ENCODE data around the gene CDH16. TPM values are rescaled to one million over a fixed set of nuclear protein-coding genes. Genes with fewer than 3 reads are reported as not detected.

The CDH16 gene
- total and polyA plus RNA-seq, 2 of the 13 experiments (the other 11 are each of a cell fraction or from before 2014, with no cell fraction given) = 2.7 to 3.9 TPM

GRCh38 chr16:66934138-66934838 lies 15.6 kb upstream of the CDH16 start, which contains the start of gene CIAO2B (continued):
- TF ChIP-seq PRDM4 (CRISPR knock-in tag; IDR thresholded peaks at IDR 0.05; ENCODE audit: borderline replicate concordance) = no peak
- peak; percentile 72; the same call in 1 of the 2 replicates for TF ChIP-seq PRDM10 (CRISPR knock-in tag; IDR thresholded peaks at IDR 0.05; ENCODE audit: low read depth)
- TF ChIP-seq SMAD9 (CRISPR knock-in tag; IDR thresholded peaks at IDR 0.05) = no peak
- 0 out of 2 replicates have a peak, but pooled peaks have one; percentile 64 for TF ChIP-seq ZNF570 (CRISPR knock-in tag; IDR thresholded peaks at IDR 0.05; ENCODE audit: borderline replicate concordance)
- TF ChIP-seq ZNF337 (CRISPR knock-in tag; IDR thresholded peaks at IDR 0.05; ENCODE audit: borderline replicate concordance, low read depth) = no peak
- TF ChIP-seq ELF3 (CRISPR knock-in tag; IDR thresholded peaks at IDR 0.05) = peak; percentile 84
- peak; percentile 68; the same call in 1 of the 2 replicates for TF ChIP-seq ZNF124 (CRISPR knock-in tag; IDR thresholded peaks at IDR 0.05)
- TF ChIP-seq SNAPC4 (CRISPR knock-in tag; IDR thresholded peaks at IDR 0.05) = peak; percentile 86
- peak; percentile 74; the same call in 1 of the 2 replicates for TF ChIP-seq GLI4 (CRISPR knock-in tag; IDR thresholded peaks at IDR 0.05; ENCODE audit: borderline replicate concordance)
- peak; percentile 76 for TF ChIP-seq XRCC5 (optimal IDR thresholded peaks at IDR 0.05; ENCODE audit: low read length)
- peak; percentile 86 for TF ChIP-seq RBM39 (IDR thresholded peaks at IDR 0.05; ENCODE audit: low read depth, low read length, poor library complexity, severe bottlenecking)
- TF ChIP-seq ZNF839 (CRISPR knock-in tag; IDR thresholded peaks at IDR 0.05; ENCODE audit: borderline replicate concordance) = no peak
- TF ChIP-seq ZNF883 (CRISPR knock-in tag; IDR thresholded peaks at IDR 0.05; ENCODE audit: not compliant biosample characterization) = peak; percentile 86
- no peak for TF ChIP-seq RARA (CRISPR knock-in tag; IDR thresholded peaks at IDR 0.05)

Measured in HepG2 (cell line).